Neural cell (in vitro differentiated cells): ENCODE results near the gene SF3B5. TPM values are rescaled to one million over a fixed set of nuclear protein-coding genes. Genes with fewer than 3 reads are reported as not detected.

ENCODE experiments used
- H2AFZ ChIP-seq: fragments of 200-600, 300-800 bp; sonication (generic), shearing (Covaris generic); 2 replicates; pipeline ENCODE4 v1.6.0; 2014; ENCODE audit warnings: low read depth, mild to moderate bottlenecking, antibody characterized with exemption, low read length, moderate library complexity
- H3F3A ChIP-seq: fragments of 200-600 bp; shearing (Covaris generic); 2 replicates; pipeline ENCODE4 v1.6.1; 2016; ENCODE audit warnings: mild to moderate bottlenecking, moderate library complexity, mixed read lengths, antibody characterized with exemption, low read length; ENCODE audit not compliant: insufficient read depth, poor library complexity, severe bottlenecking
- H3K27ac ChIP-seq: fragments of 200-600, 300-800 bp; sonication (generic), shearing (Covaris generic); 2 replicates; pipeline ENCODE4 v1.5.1; 2014; ENCODE audit warnings: mild to moderate bottlenecking, low read length, moderate library complexity
- H3K27me3 ChIP-seq: fragments of 300-800, 200-600 bp; sonication (generic), shearing (Covaris generic); 2 replicates; pipeline ENCODE4 v1.6.0; 2014; ENCODE audit warnings: mild to moderate bottlenecking, low read depth, low read length, moderate library complexity; ENCODE audit not compliant: insufficient read depth
- H3K36me3 ChIP-seq: fragments of 300-800, 200-600 bp; sonication (generic), shearing (Covaris generic); 2 replicates; pipeline ENCODE4 v1.5.1; 2014; ENCODE audit warnings: mild to moderate bottlenecking, antibody characterized with exemption, low read length, moderate library complexity; ENCODE audit not compliant: insufficient read depth
- H3K4me2 ChIP-seq: fragments of 300-800, 200-600 bp; sonication (generic), shearing (Covaris generic); 2 replicates; pipeline ENCODE4 v1.6.0; 2014; ENCODE audit warnings: mild to moderate bottlenecking, low read length
- H3K4me3 ChIP-seq: fragments of 300-800, 200-600 bp; sonication (generic), shearing (Covaris generic); 2 replicates; pipeline ENCODE4 v1.5.1; 2014; ENCODE audit warnings: mild to moderate bottlenecking, low read length, moderate library complexity
- H3K79me2 ChIP-seq: fragments of 200-600 bp; shearing (Covaris generic); replicated peaks from 2 replicates; pipeline ENCODE4 v1.6.0; 2014; ENCODE audit warnings: mild to moderate bottlenecking, low read length, moderate library complexity; ENCODE audit not compliant: insufficient read depth
- H3K9ac ChIP-seq: fragments of 300-800, 200-600 bp; sonication (generic), shearing (Covaris generic); 2 replicates; pipeline ENCODE4 v1.6.1; 2016; ENCODE audit warnings: mild to moderate bottlenecking, low read length, mixed read lengths
- H3K9me2 ChIP-seq: fragments of 200-600 bp; shearing (Covaris generic); 2 replicates; pipeline ENCODE4 v1.6.1; 2016; ENCODE audit warnings: mild to moderate bottlenecking, low read length, mixed read lengths; ENCODE audit not compliant: insufficient read depth
- H3K9me3 ChIP-seq: fragments of 200-600, 300-800 bp; sonication (generic), shearing (Covaris generic); 2 replicates; pipeline ENCODE4 v1.6.1; 2016; ENCODE audit warnings: mild to moderate bottlenecking, mixed run types, low read length, moderate library complexity, mixed read lengths
- H4K20me1 ChIP-seq: fragments of 200-600 bp; shearing (Covaris generic); 2 replicates; pipeline ENCODE4 v1.6.1; 2016; ENCODE audit warnings: mild to moderate bottlenecking, mixed run types; ENCODE audit not compliant: insufficient read depth
- CTCF ChIP-seq: fragments of 450-650 bp; IDR thresholded peaks from 2 replicates; pipeline ENCODE4 v1.5.1; 2014; ENCODE audit warnings: antibody characterized with exemption, mild to moderate bottlenecking, moderate library complexity; ENCODE audit not compliant: poor library complexity, severe bottlenecking
- EP300 ChIP-seq: fragments of 450-650 bp; conservative IDR thresholded peaks from 2 replicates; pipeline ENCODE4 v1.6.1; 2014; ENCODE audit warnings: antibody characterized with exemption, mild to moderate bottlenecking, moderate library complexity; ENCODE audit not compliant: poor library complexity, severe bottlenecking
- EZH2 ChIP-seq: fragments of 200-600, 300-800 bp; shearing (Covaris generic), sonication (generic); IDR thresholded peaks from 2 replicates; pipeline ENCODE4 v1.6.1; 2014; ENCODE audit warnings: antibody characterized with exemption, low read length, borderline replicate concordance, mild to moderate bottlenecking; ENCODE audit not compliant: insufficient read depth, poor library complexity, severe bottlenecking
- MXI1 ChIP-seq: fragments of 450-650 bp; conservative IDR thresholded peaks from 2 replicates; pipeline ENCODE4 v1.6.1; 2014; ENCODE audit warnings: antibody characterized with exemption, mild to moderate bottlenecking; ENCODE audit not compliant: poor library complexity, severe bottlenecking
- POLR2AphosphoS5 ChIP-seq: IDR thresholded peaks from 2 replicates; pipeline ENCODE4 v1.6.1; 2012
- RAD21 ChIP-seq: fragments of 450-650 bp; conservative IDR thresholded peaks from 2 replicates; pipeline ENCODE4 v1.6.1; 2014; ENCODE audit warnings: antibody characterized with exemption, mild to moderate bottlenecking, moderate library complexity
- REST ChIP-seq: IDR thresholded peaks from 2 replicates; pipeline ENCODE4 v1.6.1; 2012; ENCODE audit warnings: borderline replicate concordance
- SMC3 ChIP-seq: fragments of 450-650 bp; conservative IDR thresholded peaks from 2 replicates; pipeline ENCODE4 v1.6.1; 2014; ENCODE audit warnings: antibody characterized with exemption, mild to moderate bottlenecking, moderate library complexity; ENCODE audit not compliant: poor library complexity
- TAF1 ChIP-seq: IDR thresholded peaks from 2 replicates; pipeline ENCODE4 v1.6.1; 2012; ENCODE audit warnings: low read depth
- polyA plus RNA-seq: library from polyadenylated mRNA; depleted of rRNA; stranded (reverse); fragments of >200 nt; gene quantifications from 2 replicates; pipeline ENCODE4 v1.2.3, GENCODE V29; 2014

Gene SF3B5
- polyA plus RNA-seq, 1 donor from 2014 or later: 246 TPM

- H3K27ac ChIP-seq: no peak overlapping the region
- no peak overlapping the region for H3K9ac ChIP-seq
- H2AFZ ChIP-seq: no peak overlapping the region
- no peaks in the 10 kb centered on the region for H4K20me1 ChIP-seq
- no peaks in the 10 kb centered on the region for H3K9me2 ChIP-seq
- H3K27me3 ChIP-seq: no peaks in the 10 kb centered on the region
- H3K79me2 ChIP-seq: no peaks in the 10 kb centered on the region
- no peaks in the 10 kb centered on the region for H3K9me3 ChIP-seq
- H3F3A ChIP-seq: no peaks in the 10 kb centered on the region
- no peak overlapping the region for H3K4me3 ChIP-seq
- H3K4me2 ChIP-seq: no peak overlapping the region
- no peaks in the 10 kb centered on the region for H3K36me3 ChIP-seq
- no peak for TF ChIP-seq MXI1
- TF ChIP-seq EP300: no peak
- no peak for TF ChIP-seq EZH2
- no peak for TF ChIP-seq SMC3
- TF ChIP-seq TAF1: no peak
- no peak for TF ChIP-seq POLR2AphosphoS5
- TF ChIP-seq RAD21: no peak
- no peak for TF ChIP-seq CTCF
- no peak for TF ChIP-seq REST
These were observed 31.7 kb upstream of the SF3B5 start for GRCh38 chr6:144127097-144127496.

- H3K79me2 ChIP-seq: no peaks in the 10 kb centered on the region
- no peaks in the 10 kb centered on the region for H3K9me2 ChIP-seq
- H4K20me1 ChIP-seq: no peaks in the 10 kb centered on the region
- no peak overlapping the region for H3K4me3 ChIP-seq
- no peaks in the 10 kb centered on the region for H3K36me3 ChIP-seq
- no peak overlapping the region for H2AFZ ChIP-seq
- no peaks in the 10 kb centered on the region for H3F3A ChIP-seq
- TF ChIP-seq CTCF (no peak), MXI1 (no peak), TAF1 (no peak), REST (no peak), SMC3 (no peak), EZH2 (no peak), POLR2AphosphoS5 (no peak), EP300 (no peak)
- H3K9me3 ChIP-seq: peaks cover 3% of the 10 kb centered on the region
- no peak overlapping the region for H3K4me2 ChIP-seq
- H3K27ac ChIP-seq: no peak overlapping the region
- no peaks in the 10 kb centered on the region for H3K27me3 ChIP-seq
- no peak overlapping the region for H3K9ac ChIP-seq
These were observed 28.5 kb upstream of the SF3B5 start for GRCh38 chr6:144123836-144124235.
